ENCODE measurements around the gene RAB3A.

DNA sequence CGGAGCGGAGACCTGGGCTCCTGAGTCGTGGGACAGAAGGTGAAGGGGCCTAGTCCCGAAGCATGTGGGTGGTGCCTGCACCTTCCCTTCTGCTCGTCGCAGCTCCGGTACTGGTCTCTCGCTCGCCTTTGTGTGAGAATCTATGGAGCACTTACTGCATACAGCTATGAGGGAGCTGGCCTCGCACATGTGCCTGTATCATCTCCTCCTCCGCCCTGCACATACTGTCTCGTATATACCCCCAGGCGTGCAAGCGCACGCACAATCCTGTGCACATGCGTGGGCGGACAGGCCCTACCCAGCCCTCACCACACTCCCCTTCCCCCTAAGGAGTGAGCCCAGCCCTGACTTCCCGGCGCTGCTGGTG lies 42.2 kb downstream of the RAB3A start:
- TF ChIP-seq, protein P1, sequence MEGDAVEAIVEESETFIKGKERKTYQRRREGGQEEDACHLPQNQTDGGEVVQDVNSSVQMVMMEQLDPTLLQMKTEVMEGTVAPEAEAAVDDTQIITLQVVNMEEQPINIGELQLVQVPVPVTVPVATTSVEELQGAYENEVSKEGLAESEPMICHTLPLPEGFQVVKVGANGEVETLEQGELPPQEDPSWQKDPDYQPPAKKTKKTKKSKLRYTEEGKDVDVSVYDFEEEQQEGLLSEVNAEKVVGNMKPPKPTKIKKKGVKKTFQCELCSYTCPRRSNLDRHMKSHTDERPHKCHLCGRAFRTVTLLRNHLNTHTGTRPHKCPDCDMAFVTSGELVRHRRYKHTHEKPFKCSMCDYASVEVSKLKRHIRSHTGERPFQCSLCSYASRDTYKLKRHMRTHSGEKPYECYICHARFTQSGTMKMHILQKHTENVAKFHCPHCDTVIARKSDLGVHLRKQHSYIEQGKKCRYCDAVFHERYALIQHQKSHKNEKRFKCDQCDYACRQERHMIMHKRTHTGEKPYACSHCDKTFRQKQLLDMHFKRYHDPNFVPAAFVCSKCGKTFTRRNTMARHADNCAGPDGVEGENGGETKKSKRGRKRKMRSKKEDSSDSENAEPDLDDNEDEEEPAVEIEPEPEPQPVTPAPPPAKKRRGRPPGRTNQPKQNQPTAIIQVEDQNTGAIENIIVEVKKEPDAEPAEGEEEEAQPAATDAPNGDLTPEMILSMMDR (IDR thresholded peaks at IDR 0.05): no peak
- TF ChIP-seq POLR2A (IDR thresholded peaks at IDR 0.05): no peak
